GM03348 (cell line): ENCODE measurements around the gene ZNF629.

Experiments
- DNase-seq: peaks from one replicate; pipeline ENCODE4 v3.0.0; 2012; ENCODE audit warnings: low spot score

The ZNF629 gene

GRCh38 chr16:30748634-30749445 lies 38.2 kb downstream of the ZNF629 start:
- peak; percentile 69 for DNase-seq

- peak; percentile 99 for DNase-seq
These were observed 39.0 kb downstream of the ZNF629 start, which contains the start of gene PHKG2 for GRCh38 chr16:30747799-30748633. PHKG2 (plus strand) TSS chr16:30748425; CDS start chr16:30748821, 396 bp downstream.

- peak; percentile 35 for DNase-seq
These were observed 39.7 kb downstream of the ZNF629 start for GRCh38 chr16:30747331-30747730.

GRCh38 chr16:30746638-30747175 lies 40.3 kb downstream of the ZNF629 start:
- no peak for DNase-seq

GRCh38 chr16:30745082-30745481 lies 41.9 kb downstream of the ZNF629 start:
- no peak for DNase-seq

GRCh38 chr16:30744183-30744582 lies 42.8 kb downstream of the ZNF629 start:
- DNase-seq, result no peak

- no peak for DNase-seq
These were observed 43.3 kb downstream of the ZNF629 start for GRCh38 chr16:30743716-30744115.

- DNase-seq, result peak; percentile 78
These were observed 45.5 kb downstream of the ZNF629 start for GRCh38 chr16:30741461-30741914.

- DNase-seq, result peak; percentile 93
These were observed 46.4 kb downstream of the ZNF629 start for GRCh38 chr16:30740364-30741251.

- no peak for DNase-seq
These were observed 47.7 kb downstream of the ZNF629 start for GRCh38 chr16:30738984-30739951.

- no peak for DNase-seq
These were observed 49.0 kb downstream of the ZNF629 start for GRCh38 chr16:30737794-30738648.

- DNase-seq, result no peak
These were observed 49.8 kb downstream of the ZNF629 start for GRCh38 chr16:30736995-30737793.

- no peak for DNase-seq
These were observed 55.6 kb downstream of the ZNF629 start for GRCh38 chr16:30731411-30731810.

- no peak for DNase-seq
These were observed 57.9 kb downstream of the ZNF629 start for GRCh38 chr16:30728899-30729672.
